HEK293 (cell line): ENCODE results near the gene CTCFL.

Experiments
- CTCF ChIA-PET: fragments of 350-600 bp; formaldehyde crosslinking; extraction: SDS; loops from one replicate; lab custom pipeline; 2021; ENCODE audit warnings: antibody characterized with exemption; lab: Yijun Ruan, JAX
- POLR2A ChIA-PET: fragments of 300-600 bp; formaldehyde crosslinking; extraction: SDS; loops from one replicate; lab custom pipeline; 2020; ENCODE audit warnings: antibody characterized with exemption, inconsistent platforms; lab: Yijun Ruan, JAX
- H3K27ac ChIP-seq: fragments of 200-500 bp; sonication (Bioruptor generic); 2 replicates; pipeline ENCODE4 v1.5.1; 2014; ENCODE audit warnings: low read depth, low read length, control low read depth, inconsistent platforms; ENCODE audit errors: extremely low read depth
- H3K36me3 ChIP-seq, 2 experiments: fragments of 200-500 bp in 1 of 2; sonication (Bioruptor generic) in 1 of 2; 1 replicate in 1 of 2; 2 replicates in 1 of 2; pipeline ENCODE4 v1.5.1; 2014 to 2017; ENCODE audit warnings: inconsistent platforms in 2 of 2, low read length in 2 of 2; ENCODE audit not compliant: control insufficient read depth in 2 of 2, insufficient read depth in 1 of 2
- H3K4me1 ChIP-seq: fragments of 200-500 bp; sonication (Bioruptor generic); 2 replicates; pipeline ENCODE4 v1.5.1; 2014; ENCODE audit warnings: mild to moderate bottlenecking, low read length, inconsistent platforms; ENCODE audit not compliant: control insufficient read depth, insufficient read depth
- H3K4me3 ChIP-seq: 2 replicates; pipeline ENCODE4 v1.5.1; 2011; ENCODE audit warnings: low read depth, mild to moderate bottlenecking, control low read depth, low read length, moderate library complexity
- H3K9me3 ChIP-seq: fragments of 200-500 bp; sonication (Bioruptor generic); 2 replicates; pipeline ENCODE4 v1.5.1; 2014; ENCODE audit warnings: low read depth, low read length, inconsistent platforms; ENCODE audit not compliant: control insufficient read depth, insufficient read depth
- BCL11A ChIP-seq: fragments of 450-650 bp; formaldehyde crosslinking; IDR thresholded peaks from 2 replicates; pipeline ENCODE4 v1.5.1; 2016; ENCODE audit warnings: low read depth, missing biosample characterization, missing genetic modification characterization
- GFI1B ChIP-seq: fragments of 450-650 bp; formaldehyde crosslinking; IDR thresholded peaks from 2 replicates; pipeline ENCODE4 v1.5.1; 2016; ENCODE audit warnings: missing biosample characterization, missing genetic modification characterization
- HOXC10 ChIP-seq: sonication (generic); formaldehyde crosslinking; IDR thresholded peaks from 2 replicates; pipeline ENCODE4 v1.8.1; 2023; ENCODE audit warnings: mild to moderate bottlenecking, missing genetic modification reagents
- IKZF3 ChIP-seq: fragments of 450-650 bp; IDR thresholded peaks from 2 replicates; pipeline ENCODE4 v1.5.0; 2018; ENCODE audit warnings: missing biosample characterization, mild to moderate bottlenecking, missing genetic modification characterization, moderate library complexity
- KLF1 ChIP-seq: fragments of 450-650 bp; formaldehyde crosslinking; IDR thresholded peaks from 2 replicates; pipeline ENCODE4 v1.5.1; 2016; ENCODE audit warnings: missing biosample characterization, missing genetic modification characterization
- PRDM2 ChIP-seq: fragments of 450-650 bp; formaldehyde crosslinking; IDR thresholded peaks from 2 replicates; pipeline ENCODE4 v1.5.1; 2016; ENCODE audit warnings: missing biosample characterization, missing genetic modification characterization, borderline replicate concordance
- REST ChIP-seq: fragments of 450-650 bp; formaldehyde crosslinking; IDR thresholded peaks from 2 replicates; pipeline ENCODE4 v1.5.1; 2016; ENCODE audit warnings: missing biosample characterization, missing genetic modification characterization
- TSHZ1 ChIP-seq: fragments of 450-650 bp; formaldehyde crosslinking; IDR thresholded peaks from 2 replicates; pipeline ENCODE4 v1.5.1; 2016; ENCODE audit warnings: missing biosample characterization, missing genetic modification characterization, borderline replicate concordance
- WT1 ChIP-seq: fragments of 450-650 bp; formaldehyde crosslinking; IDR thresholded peaks from 2 replicates; pipeline ENCODE4 v1.5.1; 2016; ENCODE audit warnings: missing biosample characterization, missing genetic modification characterization
- ZNF132 ChIP-seq: fragments of 450-650 bp; formaldehyde crosslinking; IDR thresholded peaks from 2 replicates; pipeline ENCODE4 v1.5.1; 2017; ENCODE audit warnings: missing biosample characterization, missing genetic modification characterization, borderline replicate concordance
- ZNF214 ChIP-seq: fragments of 450-650 bp; formaldehyde crosslinking; IDR thresholded peaks from 2 replicates; pipeline ENCODE4 v1.5.1; 2017; ENCODE audit warnings: missing biosample characterization, mild to moderate bottlenecking, missing genetic modification characterization, borderline replicate concordance
- ZNF416 ChIP-seq: fragments of 450-650 bp; formaldehyde crosslinking; IDR thresholded peaks from 2 replicates; pipeline ENCODE4 v1.5.1; 2016; ENCODE audit warnings: missing biosample characterization, missing genetic modification characterization
- ZNF510 ChIP-seq: fragments of 450-650 bp; formaldehyde crosslinking; IDR thresholded peaks from 2 replicates; pipeline ENCODE4 v1.5.1; 2018; ENCODE audit warnings: mild to moderate bottlenecking, missing genetic modification characterization, missing biosample characterization; ENCODE audit not compliant: insufficient replicate concordance
- ZNF596 ChIP-seq: fragments of 450-650 bp; IDR thresholded peaks from 2 replicates; pipeline ENCODE4 v1.5.0; 2018; ENCODE audit warnings: missing biosample characterization, mild to moderate bottlenecking, missing genetic modification characterization, moderate library complexity
- ZNF701 ChIP-seq: fragments of 450-650 bp; formaldehyde crosslinking; IDR thresholded peaks from 2 replicates; pipeline ENCODE4 v1.5.1; 2016; ENCODE audit warnings: missing biosample characterization, missing genetic modification characterization

CTCFL gene

GRCh38 chr20:57564951-57565642 lies 40.2 kb upstream of the CTCFL start:
- CTCF ChIA-PET: interaction anchor here (0.6 to 3.1 kb wide), 4 partner anchors 7 to 25 kb away, joined by 3 to 11 read pairs (median 4); no protein-coding TSS in a partner anchor

GRCh38 chr20:57564180-57564802 lies 39.4 kb upstream of the CTCFL start:
- H3K4me3 ChIP-seq: no peak overlapping the region
- POLR2A ChIA-PET: no interaction called here
- TF ChIP-seq ZNF510 (no peak), BCL11A (tag by site-specific recombination) (no peak), GFI1B (tag by site-specific recombination) (no peak), HOXC10 (CRISPR knock-in tag) (no peak), ZNF701 (tag by site-specific recombination) (no peak)
- H3K36me3 ChIP-seq: peaks cover 0 to 15% of the 10 kb centered on the region in 2 experiments; a peak in 1 of 3 replicates
- no peaks in the 10 kb centered on the region for H3K4me1 ChIP-seq
- no peak overlapping the region for H3K27ac ChIP-seq
- no peaks in the 10 kb centered on the region for H3K9me3 ChIP-seq
- CTCF ChIA-PET: interaction anchor here (1.4 to 3.1 kb wide), 2 partner anchors 8 to 10 kb away, joined by 5 to 11 read pairs; no protein-coding TSS in a partner anchor

More at GRCh38 chr20:57564951-57565642, 40.2 kb upstream of the CTCFL start:
- Histone ChIP-seq H3K27ac (no peak overlapping the region), H3K9me3 (no peaks in the 10 kb centered on the region), H3K36me3 (peaks cover 0 to 15% of the 10 kb centered on the region in 2 experiments; a peak in 1 of 3 replicates), H3K4me3 (no peak overlapping the region), H3K4me1 (no peaks in the 10 kb centered on the region)
- POLR2A ChIA-PET: no interaction called here
- TF ChIP-seq WT1 (tag by site-specific recombination): no peak
- 0 out of 2 replicates have a peak, but pooled peaks have one; percentile 17 for TF ChIP-seq ZNF596

GRCh38 chr20:57563522-57563921 lies 38.6 kb upstream of the CTCFL start:
- ChIA-PET POLR2A (no interaction called here), CTCF (interaction anchor here (1.4 to 3.1 kb wide), 2 partner anchors 9 to 11 kb away, joined by 5 to 11 read pairs; no protein-coding TSS in a partner anchor)
- no peaks in the 10 kb centered on the region for H3K9me3 ChIP-seq
- no peak overlapping the region for H3K4me3 ChIP-seq
- H3K4me1 ChIP-seq: no peaks in the 10 kb centered on the region
- TF ChIP-seq IKZF3 (no peak), REST (tag by site-specific recombination) (no peak), PRDM2 (tag by site-specific recombination) (no peak), TSHZ1 (tag by site-specific recombination) (no peak), KLF1 (tag by site-specific recombination) (no peak), ZNF416 (tag by site-specific recombination) (no peak), ZNF214 (tag by site-specific recombination) (no peak), ZNF132 (tag by site-specific recombination) (no peak)
- no peak overlapping the region for H3K27ac ChIP-seq
- peaks cover 0 to 15% of the 10 kb centered on the region in 2 experiments; a peak in 1 of 3 replicates for H3K36me3 ChIP-seq
